AG04449 (cell line): Measurements from ENCODE around the gene MKLN1.
"Not testable (repeated sequence)": the region's sequence is repeated elsewhere in the genome, so short reads cannot be mapped to it uniquely, and the experiment has no call there.

Source experiments
- CTCF ChIA-PET: fragments of 350-600 bp; formaldehyde crosslinking; extraction: SDS; loops from one replicate; lab custom pipeline; 2021; ENCODE audit warnings: antibody characterized with exemption; lab: Yijun Ruan, JAX
- POLR2A ChIA-PET: fragments of 400-600, 350-600 bp; formaldehyde crosslinking; extraction: SDS; loops from one replicate; lab custom pipeline; 2020; ENCODE audit warnings: antibody characterized with exemption, inconsistent platforms; lab: Yijun Ruan, JAX
- DNase-seq: peaks from one replicate; pipeline ENCODE4 v3.0.0-alpha.2; 2010; ENCODE audit warnings: low read depth, low spot score
- H3K4me3 ChIP-seq: 2 replicates; pipeline ENCODE4 v1.5.1; 2011; ENCODE audit warnings: low read depth, mild to moderate bottlenecking, control low read depth, low read length
- CTCF ChIP-seq: IDR thresholded peaks from one replicate; pipeline ENCODE4 v1.5.1; 2011; ENCODE audit warnings: mild to moderate bottlenecking, moderate library complexity, low read length, control low read depth, inconsistent platforms; ENCODE audit not compliant: insufficient read depth; ENCODE audit errors: missing control alignments

MKLN1 gene

GRCh38 chr7:131424219-131424822 lies 96.6 kb downstream of the MKLN1 start:
- peak; percentile 38 for TF ChIP-seq CTCF
- no peak for DNase-seq
- no peak overlapping the region for H3K4me3 ChIP-seq
- ChIA-PET POLR2A (no interaction called here), CTCF (interaction anchor here (0.5 to 4.6 kb wide), 15 partner anchors 9 to 365 kb away, joined by 3 to 45 read pairs (median 3); no protein-coding TSS in a partner anchor)

GRCh38 chr7:131425992-131426391 lies 98.3 kb downstream of the MKLN1 start:
- CTCF ChIA-PET, result interaction anchor here (0.7 to 4.6 kb wide), 2 partner anchors 11 to 358 kb away, joined by 3 to 45 read pairs; no protein-coding TSS in a partner anchor
- POLR2A ChIA-PET, result no interaction called here
- TF ChIP-seq CTCF, result no peak
- no peak for DNase-seq
- H3K4me3 ChIP-seq, result no peak overlapping the region

GRCh38 chr7:131430826-131431225 lies 103.2 kb downstream of the MKLN1 start:
- CTCF ChIA-PET, result interaction anchor here (0.8 to 1.4 kb wide), 2 partner anchors 8 to 365 kb away, joined by 3 to 5 read pairs; no protein-coding TSS in a partner anchor
- POLR2A ChIA-PET, DNase-seq, H3K4me3 ChIP-seq: not testable (repeated sequence)

- H3K4me3 ChIP-seq, result no peak overlapping the region
- ChIA-PET POLR2A (no interaction called here), CTCF (interaction anchor here (0.8 to 1.4 kb wide), 2 partner anchors 9 to 366 kb away, joined by 3 to 5 read pairs; no protein-coding TSS in a partner anchor)
- TF ChIP-seq CTCF, result no peak
- no peak for DNase-seq
Measured at GRCh38 chr7:131431289-131431688, 103.6 kb downstream of the MKLN1 start.

GRCh38 chr7:131431756-131432155 lies 104.1 kb downstream of the MKLN1 start:
- CTCF ChIA-PET, result interaction anchor here (0.8 to 1.4 kb wide), 2 partner anchors 9 to 366 kb away, joined by 3 to 5 read pairs; no protein-coding TSS in a partner anchor
- TF ChIP-seq CTCF, result no peak
- H3K4me3 ChIP-seq, result no peak overlapping the region
- DNase-seq, result no peak
- POLR2A ChIA-PET, result no interaction called here

GRCh38 chr7:131436384-131436783 lies 108.7 kb downstream of the MKLN1 start:
- no peak overlapping the region for H3K4me3 ChIP-seq
- DNase-seq, result no peak
- ChIA-PET CTCF (no interaction called here), POLR2A (no interaction called here)
- TF ChIP-seq CTCF, result no peak
